IPS-11a (cell line): Measurements from ENCODE around the gene KCNK1.

Experiments
- H3K4me3 ChIP-seq: one replicate; pipeline ENCODE4 v1.5.1; 2013; ENCODE audit warnings: low read depth, low read length, control low read depth

The KCNK1 gene

DNA sequence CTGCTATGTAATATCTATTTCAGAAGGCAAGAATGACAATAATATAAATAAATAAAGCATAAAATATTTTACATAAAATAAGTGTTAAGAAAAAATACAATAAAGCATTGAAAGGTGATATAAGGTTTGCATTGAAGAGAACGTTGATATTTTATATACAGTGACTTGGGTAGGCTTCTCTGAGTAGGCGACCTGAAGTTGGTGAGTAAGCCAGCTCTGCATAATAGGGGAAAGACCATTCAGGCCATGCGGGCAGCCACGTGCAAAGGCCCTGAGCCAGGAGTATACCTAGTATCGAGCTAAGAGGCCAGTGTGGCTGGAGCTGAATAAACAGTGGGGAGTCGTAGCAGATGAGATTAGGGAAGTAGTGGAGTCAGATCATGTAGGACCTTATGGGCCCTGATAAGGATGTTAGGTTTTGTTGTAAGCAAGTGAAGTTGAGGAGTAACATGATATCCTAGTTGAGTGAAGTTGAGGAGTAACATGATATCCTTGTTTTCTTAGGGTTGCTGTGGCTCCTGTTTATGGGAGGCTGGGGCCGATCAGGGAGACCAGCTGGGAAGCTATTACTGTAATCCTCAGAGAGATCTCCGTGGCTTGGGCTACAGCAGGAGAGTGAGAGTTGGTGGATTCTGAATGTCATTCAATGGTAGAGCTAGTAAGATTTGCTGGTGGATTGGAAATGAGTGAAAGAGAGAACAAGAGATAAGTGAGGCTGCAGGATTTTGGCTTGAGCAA lies 22.0 kb downstream of the KCNK1 start:
- H3K4me3 ChIP-seq = no peak overlapping the region

DNA sequence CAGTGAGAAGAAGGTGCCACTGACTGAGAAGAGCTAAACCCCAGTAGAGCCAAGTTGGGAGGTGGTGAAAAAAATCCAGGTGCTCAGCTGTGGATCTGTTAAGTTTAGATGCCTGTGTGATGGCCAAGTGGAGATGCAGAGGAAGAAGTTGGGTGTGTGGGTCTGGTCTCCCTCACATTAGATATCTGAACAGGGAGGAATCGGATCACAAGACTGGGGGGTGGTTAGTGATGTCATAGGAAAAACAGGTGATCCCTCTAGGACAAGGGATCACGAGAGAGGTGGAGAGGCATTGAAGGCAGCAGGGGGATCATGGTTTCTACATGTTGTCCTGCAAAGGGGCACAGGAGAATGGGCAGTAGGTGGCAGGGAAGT lies 22.6 kb downstream of the KCNK1 start:
- no peak overlapping the region for H3K4me3 ChIP-seq

DNA sequence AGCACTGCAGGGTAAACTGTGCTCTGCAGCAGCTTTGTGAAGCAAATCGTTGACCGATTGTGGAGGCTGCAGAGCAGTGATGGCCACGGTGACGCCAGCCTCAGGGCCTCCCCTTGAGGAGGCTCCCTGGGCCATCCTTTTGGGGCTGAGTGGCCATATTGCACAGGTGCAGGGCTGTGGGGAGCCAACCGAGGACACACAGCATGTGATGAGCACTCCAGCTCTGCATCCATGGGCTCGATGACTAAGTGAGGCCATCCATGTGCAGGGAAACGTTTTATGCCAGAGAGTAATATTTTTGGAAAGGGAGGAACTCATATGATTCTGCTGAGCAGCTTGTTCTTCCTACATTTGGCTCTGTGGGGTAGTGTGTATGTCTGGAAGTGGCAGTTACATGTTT lies 24.6 kb downstream of the KCNK1 start:
- no peak overlapping the region for H3K4me3 ChIP-seq

DNA sequence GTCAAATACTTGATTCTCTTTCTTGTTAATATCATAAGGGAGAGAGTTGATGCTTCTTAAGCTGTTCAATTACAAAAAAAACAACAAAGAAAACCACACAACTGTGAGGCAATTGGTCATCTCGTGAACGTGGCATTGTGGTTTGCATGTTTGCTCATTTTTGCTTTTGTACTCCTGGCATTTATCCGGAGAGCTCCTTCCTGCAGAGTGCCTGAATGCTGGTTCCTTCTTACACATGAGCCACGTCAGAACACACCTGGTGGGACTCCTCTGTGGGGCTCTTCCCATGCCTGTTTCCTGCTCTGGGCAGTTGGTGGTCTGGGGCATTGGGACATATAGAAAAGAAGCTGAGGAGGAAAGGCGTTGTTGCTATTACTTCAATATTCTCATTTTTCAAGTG lies 25.7 kb downstream of the KCNK1 start:
- no peak overlapping the region for H3K4me3 ChIP-seq

DNA sequence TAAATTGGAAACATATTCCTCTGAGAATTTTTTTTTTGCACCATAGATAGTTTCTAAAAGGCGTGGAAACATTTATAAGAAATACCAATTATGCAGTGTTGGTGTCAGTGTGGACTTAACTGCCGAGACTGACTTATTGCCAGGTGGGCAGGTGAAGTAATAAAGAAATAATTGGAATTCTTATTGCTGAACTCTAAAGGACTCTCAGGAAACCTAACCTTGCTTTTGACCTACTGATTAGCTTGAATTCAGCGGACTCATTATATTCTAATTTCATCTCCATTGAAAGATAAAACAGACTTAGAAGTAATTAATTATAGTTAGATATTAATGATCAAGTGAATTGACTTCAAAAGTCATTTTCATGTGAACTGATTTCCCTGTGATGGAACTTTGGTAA lies 26.3 kb downstream of the KCNK1 start:
- H3K4me3 ChIP-seq = no peak overlapping the region

DNA sequence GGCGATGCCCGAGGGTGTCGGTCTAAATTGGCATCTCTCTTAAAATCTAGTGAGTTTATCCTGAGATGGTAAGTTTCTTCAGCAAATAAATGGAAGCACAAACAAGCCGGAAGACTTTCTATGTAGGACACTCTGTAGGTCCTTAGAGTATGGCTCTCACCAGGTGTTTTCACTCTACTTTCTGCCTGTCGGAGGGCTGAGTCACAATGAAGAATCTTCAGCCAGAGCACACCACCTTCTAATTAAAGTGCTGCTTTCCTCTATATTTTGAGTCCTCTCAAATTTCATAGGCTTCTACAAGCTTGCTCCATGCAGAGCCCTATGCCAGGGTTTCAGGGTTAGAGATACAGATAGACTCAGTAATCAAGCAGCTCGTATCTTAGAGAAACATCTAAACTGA lies 27.1 kb downstream of the KCNK1 start:
- no peak overlapping the region for H3K4me3 ChIP-seq

DNA sequence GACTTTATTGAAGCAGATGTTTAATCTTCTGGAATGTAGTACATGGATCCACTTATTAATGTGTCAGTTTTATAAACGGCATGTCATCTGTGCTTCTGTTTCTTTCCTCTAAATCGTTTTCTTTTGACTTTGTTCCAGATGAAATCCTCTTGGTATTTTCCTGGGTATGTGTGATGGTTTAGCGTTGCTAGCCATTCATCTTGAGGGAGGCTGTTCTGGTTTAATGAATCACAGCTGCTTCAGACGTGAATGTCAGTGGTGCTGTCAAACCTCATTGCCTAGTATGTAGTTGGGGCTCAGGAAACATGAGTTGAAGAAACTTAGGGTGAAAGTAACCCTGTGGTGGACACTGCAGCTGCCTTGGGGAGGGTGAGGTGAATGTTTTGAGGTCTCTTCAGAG lies 33.2 kb downstream of the KCNK1 start:
- H3K4me3 ChIP-seq = no peak overlapping the region

DNA sequence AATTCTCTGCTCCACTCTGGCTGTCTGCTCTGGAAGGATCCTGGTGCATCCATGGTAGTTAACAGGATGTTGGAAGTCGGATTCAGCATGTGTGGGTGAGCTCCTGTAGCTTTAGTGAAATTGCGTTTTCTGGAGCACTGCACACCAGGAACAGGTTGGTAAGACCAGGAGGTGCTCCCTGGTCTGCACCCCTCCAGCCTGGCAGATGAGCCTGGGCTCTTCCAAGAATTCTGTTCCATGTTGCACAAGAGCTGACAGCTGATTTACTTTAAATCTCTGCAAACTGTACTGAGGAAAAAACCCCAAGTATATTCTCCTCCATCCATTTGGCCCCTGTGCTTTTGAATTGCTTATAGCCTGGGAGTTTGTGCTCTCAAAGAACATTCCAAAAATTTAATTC lies 33.7 kb downstream of the KCNK1 start:
- H3K4me3 ChIP-seq = no peak overlapping the region

DNA sequence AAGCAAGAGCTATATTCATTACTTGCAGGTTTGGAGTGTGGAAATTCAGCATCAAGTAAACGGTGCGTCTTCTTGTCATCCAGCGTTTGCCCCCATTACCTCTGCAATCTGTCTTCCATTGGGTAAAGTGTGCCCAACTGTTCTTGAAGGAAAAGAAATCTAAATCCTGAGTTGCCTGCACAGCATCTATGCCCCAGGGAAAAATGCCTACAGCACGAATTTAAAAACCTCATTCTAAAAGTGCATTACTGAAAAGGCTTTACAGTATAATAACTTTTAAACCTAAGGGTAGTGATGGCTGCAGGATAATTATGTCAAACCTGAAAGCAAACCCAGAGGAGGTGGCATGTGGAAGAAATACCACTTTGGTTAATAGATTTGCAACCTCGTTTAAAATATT lies 37.2 kb downstream of the KCNK1 start:
- no peak overlapping the region for H3K4me3 ChIP-seq

DNA sequence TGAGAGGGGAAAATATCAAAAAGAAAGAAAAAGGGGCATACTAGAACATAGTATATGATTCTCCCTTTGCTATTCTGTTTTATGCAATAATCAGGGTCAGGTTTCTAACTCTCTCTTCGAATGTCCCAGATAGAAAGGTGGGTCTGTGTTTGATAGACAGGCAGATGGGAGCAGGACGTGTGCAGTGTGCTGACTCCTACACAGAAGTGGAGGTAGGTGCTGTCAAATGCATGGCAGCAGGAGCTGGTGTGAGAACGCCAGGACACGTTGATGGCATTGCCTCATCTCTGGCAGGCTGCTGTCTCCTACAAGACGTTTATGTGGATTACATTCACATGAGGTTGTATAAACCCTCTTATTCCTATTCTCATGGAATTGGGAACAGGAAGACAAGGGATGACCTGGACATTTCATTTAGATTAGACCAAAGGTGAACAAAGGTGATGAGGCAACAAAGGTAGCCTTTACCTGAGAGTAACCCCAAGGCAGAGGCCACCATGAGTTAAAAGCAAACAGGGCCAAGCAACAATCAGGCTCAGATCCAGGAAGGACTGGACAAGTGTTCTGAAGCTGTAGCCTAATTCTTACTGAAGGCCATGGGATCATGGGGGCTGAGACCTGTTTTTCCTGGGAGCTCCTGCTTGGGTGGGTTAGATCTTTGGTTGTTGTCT lies 37.8 kb downstream of the KCNK1 start:
- no peak overlapping the region for H3K4me3 ChIP-seq

DNA sequence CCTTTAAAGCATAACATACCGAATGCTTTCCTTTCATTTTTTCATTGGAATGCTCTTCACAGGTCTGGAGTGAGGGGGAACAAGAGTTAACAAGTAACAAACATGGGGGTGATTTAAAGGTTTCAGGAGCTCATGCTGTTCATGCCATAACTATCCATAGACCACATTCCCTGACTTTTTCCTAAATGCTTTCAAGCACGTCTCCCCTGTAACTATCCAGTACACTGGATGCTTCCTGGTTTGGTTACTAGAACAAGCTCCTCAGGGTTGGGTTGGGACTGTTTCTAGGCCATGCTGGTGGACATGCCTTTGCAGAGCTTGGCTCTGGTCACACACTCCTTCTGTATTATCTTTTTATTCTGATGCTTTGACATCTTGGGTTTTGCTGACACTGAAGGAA lies 38.6 kb downstream of the KCNK1 start:
- no peak overlapping the region for H3K4me3 ChIP-seq

DNA sequence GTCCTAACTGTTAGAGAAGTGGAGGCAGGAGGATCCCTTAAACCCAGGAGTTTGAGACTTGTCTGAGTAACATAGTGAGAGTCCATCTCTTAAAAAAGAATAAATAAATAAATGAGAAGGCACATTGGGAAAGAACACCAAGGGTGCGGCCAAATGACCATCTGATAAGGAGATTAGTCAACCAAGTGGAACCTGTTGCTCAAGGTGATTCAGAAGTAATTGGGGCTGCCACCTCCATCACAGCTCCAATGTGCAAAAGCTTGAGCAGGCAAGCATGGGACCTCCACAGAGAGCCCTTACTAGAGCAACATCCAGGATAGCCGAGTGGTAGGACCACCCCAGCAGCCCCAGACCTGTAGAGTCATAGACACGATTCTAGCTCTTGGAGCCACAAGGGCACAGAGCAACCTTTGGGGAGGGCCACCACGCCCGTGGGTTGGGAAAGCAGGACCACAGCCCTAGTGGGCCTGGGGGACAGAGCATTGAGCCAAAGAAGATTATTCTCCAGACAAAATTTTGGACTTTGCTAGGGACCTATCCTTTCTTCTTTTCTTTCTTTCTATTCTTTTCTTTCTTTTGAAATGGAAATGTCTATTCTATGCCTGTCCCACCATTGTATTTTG lies 40.9 kb downstream of the KCNK1 start:
- no peak overlapping the region for H3K4me3 ChIP-seq

DNA sequence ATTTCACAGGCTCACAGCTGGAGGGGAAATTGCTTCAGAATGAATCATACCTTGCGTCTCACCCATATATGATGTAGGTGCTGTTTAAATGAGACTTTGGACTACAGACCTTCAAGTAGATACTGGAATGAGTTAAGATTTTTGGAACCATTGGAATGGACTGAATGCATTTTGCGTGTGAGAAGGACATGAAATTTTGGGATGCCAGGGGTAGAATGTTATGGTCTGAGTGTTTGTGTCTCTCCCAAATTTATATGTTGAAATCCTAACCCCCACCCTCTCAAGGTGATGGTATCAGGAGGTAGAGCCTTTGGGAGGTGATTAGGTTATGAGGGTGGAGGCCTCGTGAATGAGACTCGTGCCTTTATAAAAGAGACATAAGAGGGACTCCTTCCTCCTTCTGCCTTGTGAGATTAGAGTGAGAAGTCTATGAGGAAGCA lies 41.4 kb downstream of the KCNK1 start:
- H3K4me3 ChIP-seq = no peak overlapping the region

DNA sequence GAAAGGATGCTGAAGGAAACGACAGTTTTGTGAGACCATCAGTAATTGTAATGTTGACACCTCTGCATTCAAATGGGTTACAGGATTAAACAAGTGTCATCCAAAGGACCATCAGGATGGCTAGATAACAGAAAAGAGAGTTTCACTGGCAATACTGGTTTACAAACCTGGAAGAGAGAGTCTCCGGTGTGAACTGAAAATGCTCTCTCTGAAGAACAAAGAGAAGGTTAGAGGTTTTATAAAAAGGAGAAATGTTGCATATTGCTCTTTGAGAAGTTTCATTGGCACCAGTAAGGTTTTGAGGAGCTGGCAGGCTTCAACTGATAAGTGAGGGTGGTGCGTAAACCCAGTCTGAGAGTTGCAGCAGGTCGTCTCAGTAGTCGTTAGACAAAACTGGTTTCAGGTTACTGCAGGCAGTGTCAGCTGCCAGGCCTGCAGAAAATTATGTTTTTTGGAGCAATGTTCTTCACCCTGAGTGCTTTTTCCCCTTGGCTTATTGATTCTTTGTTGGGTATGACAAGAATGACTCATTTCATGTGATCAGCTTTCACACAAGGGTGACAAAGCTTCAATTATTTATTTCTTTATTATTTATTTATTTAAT lies 42.2 kb downstream of the KCNK1 start:
- no peak overlapping the region for H3K4me3 ChIP-seq

DNA sequence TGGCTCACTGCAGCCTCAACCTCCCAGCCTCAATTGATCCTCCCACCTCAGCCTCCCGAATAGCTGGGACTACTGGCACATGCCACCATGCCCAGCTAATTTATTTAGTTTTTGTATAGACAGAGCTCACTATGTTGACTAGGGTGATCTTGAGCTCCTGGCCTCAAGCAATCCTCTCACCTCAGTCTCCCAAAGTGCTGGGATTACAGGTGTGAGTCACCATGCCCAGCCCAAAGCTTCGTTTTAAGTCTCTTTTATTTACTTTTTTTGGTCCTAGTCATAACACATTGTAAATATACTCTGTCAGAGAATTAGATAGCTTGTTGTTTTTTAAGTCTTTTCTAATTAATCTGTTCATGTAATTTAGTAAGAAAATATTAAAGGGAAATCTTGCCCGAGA lies 42.8 kb downstream of the KCNK1 start:
- H3K4me3 ChIP-seq = no peak overlapping the region

DNA sequence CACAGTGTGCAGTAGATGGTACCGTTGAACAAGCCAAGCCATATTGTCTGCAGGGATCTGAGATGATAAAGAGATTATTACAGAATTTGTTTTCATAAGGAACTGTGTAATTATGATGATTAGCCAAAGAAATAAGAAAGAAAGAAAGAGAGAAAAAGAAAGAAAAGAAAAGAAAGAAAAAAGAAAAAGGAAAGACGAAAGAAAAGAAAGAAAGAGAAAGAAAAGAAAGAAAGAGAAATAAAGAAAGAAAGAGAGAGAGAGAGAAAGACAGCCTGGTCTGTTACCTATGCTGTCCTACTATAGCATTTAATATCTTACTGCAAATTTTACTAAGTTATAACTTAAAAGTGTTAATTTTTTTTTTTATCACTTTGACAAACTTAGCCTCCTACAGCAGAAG lies 43.6 kb downstream of the KCNK1 start:
- no peak overlapping the region for H3K4me3 ChIP-seq

DNA sequence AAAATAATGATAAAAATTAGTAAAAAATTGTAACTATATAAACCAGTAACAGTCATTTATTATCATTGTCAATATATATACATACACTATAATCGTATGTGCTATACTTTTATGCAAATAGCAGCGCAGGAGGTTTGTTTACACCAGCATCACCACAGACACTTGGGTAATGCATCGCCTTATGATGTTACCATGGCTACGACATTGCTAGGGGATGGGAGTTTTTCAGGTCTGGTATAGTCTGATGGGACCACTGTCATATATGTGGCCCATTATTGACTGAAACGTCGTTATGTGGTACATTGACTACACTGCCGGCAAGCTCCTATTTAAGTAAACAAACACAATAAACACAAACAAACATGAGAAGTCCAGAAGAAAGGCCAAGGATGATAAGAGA lies 45.6 kb downstream of the KCNK1 start:
- H3K4me3 ChIP-seq = no peak overlapping the region

DNA sequence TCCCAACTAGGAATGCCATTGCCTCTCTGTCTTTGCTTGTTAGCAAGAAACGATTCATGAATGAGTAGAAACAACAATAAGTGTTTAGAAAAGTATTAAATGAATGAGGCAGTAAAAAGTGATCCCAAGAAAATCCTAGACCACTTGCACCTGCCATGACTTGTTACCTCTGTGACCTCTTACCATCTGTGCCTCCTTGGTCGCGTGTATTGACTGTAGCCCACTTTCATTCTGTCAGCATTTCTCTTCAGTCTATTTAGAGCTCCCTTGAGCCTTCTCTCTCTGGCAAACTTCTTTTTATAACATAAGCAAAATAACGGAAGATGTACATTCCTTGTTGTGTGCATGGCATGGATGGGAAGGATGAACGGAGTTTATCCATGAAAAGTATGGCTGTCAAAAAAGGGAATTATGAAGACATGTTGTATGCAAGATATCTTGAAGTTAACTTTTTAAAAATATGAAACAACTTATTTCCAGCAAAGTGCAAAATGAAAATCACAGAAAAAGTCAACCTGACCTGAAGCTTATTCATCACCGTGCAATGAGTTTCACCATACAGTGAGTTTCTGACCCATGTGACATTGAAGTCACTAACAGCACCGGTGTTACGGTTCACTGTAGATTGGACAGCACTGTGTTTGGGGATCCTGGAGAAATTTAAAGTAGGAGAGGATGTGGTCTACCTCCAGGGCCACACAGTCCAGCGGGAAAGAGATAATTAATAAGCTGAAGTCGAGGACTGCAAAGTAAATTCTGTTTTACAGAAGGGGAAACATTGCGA lies 47.7 kb downstream of the KCNK1 start:
- H3K4me3 ChIP-seq = no peak overlapping the region

DNA sequence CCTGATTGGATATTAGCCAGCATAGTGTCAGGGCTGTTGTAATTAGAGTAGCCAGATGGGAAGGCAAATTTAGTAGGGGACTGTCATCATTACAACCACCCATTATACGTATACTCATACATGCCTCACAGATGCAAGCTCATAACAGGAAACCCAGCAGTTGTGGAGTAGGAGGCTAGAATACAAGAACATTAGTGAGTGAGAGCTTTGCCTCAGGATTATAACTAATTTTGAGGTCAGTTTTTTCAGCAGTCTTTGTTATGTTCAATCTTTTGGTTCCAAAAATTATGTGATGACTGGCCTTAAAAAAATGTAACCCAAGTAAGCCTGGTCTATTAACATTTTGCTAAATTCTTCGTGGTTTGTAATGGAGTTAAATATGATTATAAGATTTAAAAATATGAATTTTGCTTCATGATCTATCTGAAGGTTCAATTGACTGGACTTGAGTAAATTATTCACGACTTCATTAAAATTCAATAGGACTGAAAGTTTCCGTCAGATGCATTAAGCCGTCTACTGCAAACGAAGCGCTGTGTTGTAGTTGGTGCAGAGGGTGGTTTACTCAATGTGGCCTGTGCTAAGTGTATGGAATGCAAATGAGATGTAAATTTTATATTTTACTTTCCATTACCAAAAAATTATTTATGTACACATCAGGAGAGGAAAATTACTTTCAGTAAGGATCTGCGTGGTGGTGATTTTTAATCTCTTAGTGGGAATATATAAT lies 48.8 kb downstream of the KCNK1 start:
- H3K4me3 ChIP-seq = no peak overlapping the region

DNA sequence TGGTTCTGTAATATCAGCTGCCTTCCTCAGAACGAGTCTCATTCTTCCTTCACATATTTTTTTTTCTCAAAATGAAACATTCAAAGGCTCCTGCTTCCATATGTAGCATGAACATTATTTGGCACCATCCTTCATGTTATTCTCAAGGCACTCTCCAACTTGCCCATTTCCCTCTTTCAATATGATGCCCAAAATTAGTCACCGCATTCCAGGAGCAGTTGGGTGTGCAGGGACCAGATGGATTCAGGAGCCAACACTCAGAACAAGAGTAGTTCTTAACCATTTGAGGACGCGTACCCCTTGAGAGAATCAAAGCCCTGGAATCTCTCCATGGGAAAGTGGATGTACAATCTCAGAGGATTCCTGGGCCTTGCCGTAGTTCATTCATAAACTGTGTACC lies 50.3 kb downstream of the KCNK1 start:
- H3K4me3 ChIP-seq = no peak overlapping the region
